ENCODE measurements around the gene CCDC187.

DNA sequence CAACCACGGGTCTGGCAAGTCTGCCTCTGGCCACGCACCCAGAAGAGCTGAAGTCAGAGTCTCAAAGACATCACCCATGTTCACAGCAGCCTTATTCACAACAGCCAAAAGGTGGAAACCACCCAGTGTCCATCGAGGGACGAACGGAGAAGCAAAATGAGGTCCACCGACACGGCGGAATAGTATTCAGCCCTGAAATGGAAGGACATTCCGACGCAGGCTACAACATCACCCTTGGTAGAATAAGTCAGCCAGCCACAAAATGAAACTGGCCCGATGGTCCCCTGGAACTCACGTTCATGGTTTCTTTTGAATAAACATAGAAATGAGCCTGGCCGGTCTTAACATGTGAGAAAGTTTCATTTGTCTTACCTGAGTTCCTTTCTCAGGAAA, 16.9 kb downstream of the CCDC187 start:
- TF ChIP-seq, protein P1, sequence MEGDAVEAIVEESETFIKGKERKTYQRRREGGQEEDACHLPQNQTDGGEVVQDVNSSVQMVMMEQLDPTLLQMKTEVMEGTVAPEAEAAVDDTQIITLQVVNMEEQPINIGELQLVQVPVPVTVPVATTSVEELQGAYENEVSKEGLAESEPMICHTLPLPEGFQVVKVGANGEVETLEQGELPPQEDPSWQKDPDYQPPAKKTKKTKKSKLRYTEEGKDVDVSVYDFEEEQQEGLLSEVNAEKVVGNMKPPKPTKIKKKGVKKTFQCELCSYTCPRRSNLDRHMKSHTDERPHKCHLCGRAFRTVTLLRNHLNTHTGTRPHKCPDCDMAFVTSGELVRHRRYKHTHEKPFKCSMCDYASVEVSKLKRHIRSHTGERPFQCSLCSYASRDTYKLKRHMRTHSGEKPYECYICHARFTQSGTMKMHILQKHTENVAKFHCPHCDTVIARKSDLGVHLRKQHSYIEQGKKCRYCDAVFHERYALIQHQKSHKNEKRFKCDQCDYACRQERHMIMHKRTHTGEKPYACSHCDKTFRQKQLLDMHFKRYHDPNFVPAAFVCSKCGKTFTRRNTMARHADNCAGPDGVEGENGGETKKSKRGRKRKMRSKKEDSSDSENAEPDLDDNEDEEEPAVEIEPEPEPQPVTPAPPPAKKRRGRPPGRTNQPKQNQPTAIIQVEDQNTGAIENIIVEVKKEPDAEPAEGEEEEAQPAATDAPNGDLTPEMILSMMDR (optimal IDR thresholded peaks at IDR 0.05 in 1 of 3, IDR thresholded peaks at IDR 0.05 in 1 of 3, conservative IDR thresholded peaks at IDR 0.05 in 1 of 3; ENCODE audit: extremely low read depth in 1 of 3, insufficient read depth in 2 of 3, low read length in 3 of 3) = no peak
- TF ChIP-seq EZH2 (IDR thresholded peaks at IDR 0.05; ENCODE audit: low read length) = no peak
